Peyer's patch (tissue), 4 donors: ENCODE data around the gene DCAKD.

ENCODE experiments used
- CTCF ChIP-seq, 6 experiments: fragments of 450-650 bp in 4 of 6; fragments of 200-600 bp in 2 of 6; sonication (generic) in 1 of 6; IDR thresholded peaks; one replicate each; pipeline ENCODE4 v1.5.1; 2017 to 2019; ENCODE audit warnings: antibody characterized with exemption in 6 of 6, mild to moderate bottlenecking in 3 of 6, moderate library complexity in 1 of 6
- POLR2A ChIP-seq, 2 donors: fragments of 450-650 bp; IDR thresholded peaks; one replicate each; pipeline ENCODE4 v1.5.1; 2017; ENCODE audit warnings: antibody characterized with exemption in 2 of 2, mild to moderate bottlenecking in 2 of 2, moderate library complexity in 2 of 2

DNA sequence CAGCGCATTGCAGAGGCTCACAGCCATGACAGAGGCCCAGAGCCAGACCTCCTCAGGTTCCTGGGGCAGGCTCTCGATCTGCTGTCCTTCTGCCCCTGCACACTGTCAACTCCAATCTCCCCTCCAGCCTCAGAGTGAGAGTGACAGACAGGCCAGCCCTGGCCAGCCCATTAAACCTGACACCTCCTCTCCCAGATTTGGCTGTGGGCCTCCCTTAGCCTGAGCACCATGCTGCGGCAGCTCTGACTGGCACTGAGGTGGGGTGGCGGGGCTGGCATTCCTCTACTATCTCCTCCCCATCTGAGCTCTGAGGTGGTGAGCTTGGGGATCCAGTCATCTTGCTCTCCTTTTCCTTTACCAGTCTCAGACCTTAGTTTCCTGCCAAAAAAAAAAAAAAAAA lies 67.9 kb downstream of the DCAKD start:
- TF ChIP-seq CTCF (IDR thresholded peaks at IDR 0.05) = no peak
- TF ChIP-seq POLR2A (IDR thresholded peaks at IDR 0.05) = no peak
